CD4-positive, alpha-beta T cell (primary cell): ENCODE data around the gene TCEAL6. TPM values are rescaled to one million over a fixed set of nuclear protein-coding genes. Genes with fewer than 3 reads are reported as not detected.
"Not testable (repeated sequence)": the region's sequence is repeated elsewhere in the genome, so short reads cannot be mapped to it uniquely, and the experiment has no call there.

Experiments
- ATAC-seq: fragments of 200-7000 bp; cut with Tn5 transposase; one replicate; pipeline ENCODE4 v1.10.0; 2022; ENCODE audit warnings: mild to moderate bottlenecking; ENCODE audit not compliant: poor library complexity
- CTCF ChIA-PET: fragments of 350-600 bp; sonication (Branson Sonifier 250); formaldehyde crosslinking; loops from one replicate; lab custom pipeline; 2021; ENCODE audit warnings: antibody characterized with exemption, inconsistent platforms; lab: Charles Lee
- POLR2A ChIA-PET: fragments of 350-600 bp; sonication (Branson Sonifier 250); formaldehyde crosslinking; loops from one replicate; lab custom pipeline; 2021; ENCODE audit warnings: antibody characterized with exemption, inconsistent platforms; lab: Charles Lee
- DNase-seq, 14 experiments: peaks; one replicate each; pipeline ENCODE4 v3.0.0-alpha.2; 2013 to 2020; ENCODE audit warnings: mixed read lengths in 2 of 14
- H3K27ac ChIP-seq, 2 donors: one replicate each; pipeline versions ENCODE4 v1.5.1 to v1.7.0; 2013; ENCODE audit warnings: low read length in 2 of 2, low read depth in 1 of 2, mild to moderate bottlenecking in 1 of 2
- H3K27me3 ChIP-seq, 2 experiments: 1 replicate in 1 of 2; 2 replicates in 1 of 2; pipeline versions ENCODE4 v1.6.1 to v1.7.0; 2013; ENCODE audit warnings: low read length in 2 of 2, control low read depth in 1 of 2, mild to moderate bottlenecking in 1 of 2, moderate library complexity in 1 of 2; ENCODE audit not compliant: insufficient read depth in 2 of 2, control insufficient read depth in 1 of 2
- H3K36me3 ChIP-seq: one replicate; pipeline ENCODE4 v1.6.1; 2013; ENCODE audit warnings: low read length, control low read depth; ENCODE audit not compliant: insufficient read depth
- H3K4me1 ChIP-seq: one replicate; pipeline ENCODE4 v1.6.1; 2013; ENCODE audit warnings: low read length, control low read depth; ENCODE audit not compliant: insufficient read depth
- H3K4me3 ChIP-seq: one replicate; pipeline ENCODE4 v1.5.1; 2013; ENCODE audit warnings: mild to moderate bottlenecking, low read length, moderate library complexity
- H3K9me3 ChIP-seq, 2 experiments: 1 replicate in 1 of 2; 2 replicates in 1 of 2; pipeline versions ENCODE4 v1.6.1 to v1.7.0; 2013; ENCODE audit warnings: low read length in 2 of 2, mild to moderate bottlenecking in 2 of 2, control low read depth in 1 of 2, moderate library complexity in 1 of 2; ENCODE audit not compliant: control insufficient read depth in 1 of 2, insufficient read depth in 1 of 2
- H3K27ac Mint-ChIP-seq: one replicate; pipeline ENCODE4 v1.8.0; 2020; ENCODE audit warnings: mixed read lengths
- H3K27me3 Mint-ChIP-seq: one replicate; pipeline ENCODE4 v1.8.0; 2021; ENCODE audit warnings: mixed read lengths
- H3K36me3 Mint-ChIP-seq: one replicate; pipeline ENCODE4 v1.8.0; 2021; ENCODE audit warnings: low read depth, mixed read lengths
- H3K4me1 Mint-ChIP-seq: one replicate; pipeline ENCODE4 v1.8.0; 2021; ENCODE audit warnings: low read depth, mixed read lengths
- H3K4me3 Mint-ChIP-seq: one replicate; pipeline ENCODE4 v1.8.0; 2020; ENCODE audit warnings: mild to moderate bottlenecking, mixed read lengths
- H3K9me3 Mint-ChIP-seq: one replicate; pipeline ENCODE4 v1.8.0; 2020; ENCODE audit warnings: mixed read lengths
- intact Hi-C, 2 experiments: fragments of 100-400 bp; cut with DNase I in 1 of 2; cut with micrococcal nuclease in 1 of 2; formaldehyde crosslinking; loops; one replicate each; pipeline versions ENCODE4 v1.15.1 to v1.9.0; 2023 to 2025; cut with DNase I, micrococcal nuclease
- polyA plus RNA-seq, 2 donors: library from polyadenylated mRNA; unstranded; fragments of 120-200 nt; gene quantifications; one replicate each; pipeline ENCODE4 v1.2.1, GENCODE V29; 2013
- total RNA-seq, 174 experiments: library from RNA in 2 of 174; stranded (reverse) in 2 of 174; gene quantifications; one replicate each; pipeline ENCODE4 v1.2.3 and lab custom pipeline; 2021 to 2026
- TF ChIP-seq, protein P1 (sequence below): fragments of 200-600 bp; IDR thresholded peaks from one replicate; pipeline ENCODE4 v1.8.0; 2022; ENCODE audit warnings: antibody characterized with exemption, mild to moderate bottlenecking

TCEAL6 gene
- total RNA-seq (not detected), total RNA-seq (lab: John Stamatoyannopoulos, UW) (0 to 0.14 (median 0) reads per million in 172 experiments)
- polyA plus RNA-seq (2013, experiment 1 of 2): not detected
- not detected for polyA plus RNA-seq (2013, experiment 2 of 2)

DNA sequence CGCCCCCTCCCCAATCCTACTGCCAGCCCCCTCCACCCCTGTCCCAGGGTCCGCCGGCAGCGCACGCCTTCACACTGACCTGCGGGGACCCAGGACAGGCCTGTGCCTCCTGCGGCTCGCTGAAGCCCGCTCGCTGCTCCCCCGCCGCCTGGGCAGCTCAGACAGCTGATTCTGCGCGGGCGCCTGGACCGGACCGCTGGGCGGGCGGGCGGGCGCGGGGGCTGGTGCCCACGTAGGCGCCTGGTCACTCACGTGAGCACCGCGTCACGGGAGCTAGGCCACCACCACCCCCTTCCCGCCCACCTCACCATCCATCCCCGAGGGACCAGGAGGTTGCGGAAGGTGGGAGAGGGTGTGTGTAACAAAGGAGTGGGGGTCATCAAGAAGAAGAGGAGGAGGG lies at the start of gene TCEAL6:
Gene TCEAL6 (minus strand): TSS at position 208 of the 400 bp plus-strand sequence.
- H3K27ac Mint-ChIP-seq, DNase-seq, H3K36me3 ChIP-seq, H3K4me3 ChIP-seq, H3K4me1 Mint-ChIP-seq, H3K27ac ChIP-seq, CTCF ChIA-PET, POLR2A ChIA-PET, ATAC-seq, H3K9me3 Mint-ChIP-seq, H3K9me3 ChIP-seq, H3K27me3 ChIP-seq, H3K4me1 ChIP-seq, H3K4me3 Mint-ChIP-seq, H3K36me3 Mint-ChIP-seq: not testable (repeated sequence)
- intact Hi-C loops: loop anchor here in 1 of 2 experiments (2.0 kb wide), 1 partner anchor 13 kb away; no protein-coding TSS in a partner anchor
- H3K27me3 Mint-ChIP-seq: peaks cover 49% of the 10 kb centered on the region

DNA sequence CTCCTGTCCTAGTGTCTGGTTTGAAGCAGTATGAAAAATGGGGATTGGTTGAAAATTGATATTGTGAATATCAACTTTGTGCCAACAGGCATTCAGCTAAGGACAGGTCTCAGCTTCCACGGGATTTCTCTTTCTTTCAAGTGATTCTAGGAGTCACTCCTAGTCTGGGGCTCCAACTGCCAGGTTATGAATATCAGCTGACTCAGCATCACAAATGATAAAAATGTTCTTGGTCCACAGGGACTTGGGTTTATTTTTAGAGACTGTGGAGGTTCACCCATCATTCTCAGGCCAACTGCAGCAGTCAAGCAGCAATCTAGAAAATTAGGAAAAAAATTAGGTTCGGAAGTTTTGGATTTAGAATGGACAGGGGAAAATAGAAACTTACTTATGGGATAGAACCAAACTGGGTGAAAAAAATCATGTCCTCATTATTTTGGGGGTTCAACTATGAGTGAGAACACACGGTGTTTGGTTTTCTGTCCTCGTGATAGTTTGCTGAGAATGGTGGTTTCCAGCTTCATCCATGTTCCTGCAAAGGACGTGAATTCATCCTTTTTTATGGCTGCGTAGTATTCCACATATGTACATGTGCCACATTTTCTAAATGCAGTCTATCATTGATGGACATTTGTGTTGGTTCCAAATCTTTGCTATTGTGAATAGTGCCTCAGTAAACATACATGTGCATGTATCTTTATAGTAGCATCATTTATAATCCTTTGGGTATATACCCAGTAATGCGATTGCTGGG lies 43.9 kb upstream of the TCEAL6 start:
- DNase-seq: no peak
- no peaks in the 10 kb centered on the region for H3K27me3 ChIP-seq
- Mint-ChIP-seq H3K27me3 (no peaks in the 10 kb centered on the region), H3K4me3 (no peak overlapping the region), H3K4me1 (no peaks in the 10 kb centered on the region), H3K36me3 (no peaks in the 10 kb centered on the region), H3K27ac (no peak overlapping the region), H3K9me3 (peaks cover 2% of the 10 kb centered on the region)
- ATAC-seq: no peak
- CTCF ChIA-PET: no interaction called here
- intact Hi-C loops: no loop called here
- H3K4me1 ChIP-seq: no peaks in the 10 kb centered on the region
- TF ChIP-seq, protein P1, sequence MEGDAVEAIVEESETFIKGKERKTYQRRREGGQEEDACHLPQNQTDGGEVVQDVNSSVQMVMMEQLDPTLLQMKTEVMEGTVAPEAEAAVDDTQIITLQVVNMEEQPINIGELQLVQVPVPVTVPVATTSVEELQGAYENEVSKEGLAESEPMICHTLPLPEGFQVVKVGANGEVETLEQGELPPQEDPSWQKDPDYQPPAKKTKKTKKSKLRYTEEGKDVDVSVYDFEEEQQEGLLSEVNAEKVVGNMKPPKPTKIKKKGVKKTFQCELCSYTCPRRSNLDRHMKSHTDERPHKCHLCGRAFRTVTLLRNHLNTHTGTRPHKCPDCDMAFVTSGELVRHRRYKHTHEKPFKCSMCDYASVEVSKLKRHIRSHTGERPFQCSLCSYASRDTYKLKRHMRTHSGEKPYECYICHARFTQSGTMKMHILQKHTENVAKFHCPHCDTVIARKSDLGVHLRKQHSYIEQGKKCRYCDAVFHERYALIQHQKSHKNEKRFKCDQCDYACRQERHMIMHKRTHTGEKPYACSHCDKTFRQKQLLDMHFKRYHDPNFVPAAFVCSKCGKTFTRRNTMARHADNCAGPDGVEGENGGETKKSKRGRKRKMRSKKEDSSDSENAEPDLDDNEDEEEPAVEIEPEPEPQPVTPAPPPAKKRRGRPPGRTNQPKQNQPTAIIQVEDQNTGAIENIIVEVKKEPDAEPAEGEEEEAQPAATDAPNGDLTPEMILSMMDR: no peak
- POLR2A ChIA-PET: no interaction called here
- no peaks in the 10 kb centered on the region for H3K9me3 ChIP-seq
- H3K4me3 ChIP-seq: no peak overlapping the region
- no peak overlapping the region for H3K27ac ChIP-seq
- no peaks in the 10 kb centered on the region for H3K36me3 ChIP-seq

DNA sequence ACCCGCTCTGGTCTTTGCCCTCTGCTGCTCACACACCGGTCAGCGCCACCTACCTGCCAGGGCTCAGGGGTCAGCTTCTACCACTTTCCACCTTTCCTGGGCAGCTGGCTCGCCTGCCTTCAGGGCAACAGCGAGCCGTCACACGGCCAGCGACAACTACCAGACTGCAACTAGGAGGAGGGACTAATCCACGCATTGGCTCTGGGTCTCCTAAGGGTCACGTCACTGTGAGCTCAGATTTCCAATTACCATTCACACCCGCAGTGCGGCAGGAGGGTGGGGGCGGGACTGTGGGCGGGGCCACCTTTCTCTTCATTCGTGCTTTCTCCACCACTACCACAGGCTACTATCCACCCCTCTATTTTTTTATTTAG lies 13.5 kb upstream of the TCEAL6 start, which contains the start of gene BEX5:
Gene BEX5 (minus strand): TSS at position 172 of the 374 bp plus-strand sequence. CDS start 1,712 bp downstream, outside the sequence.
- CTCF ChIA-PET: no interaction called here
- ATAC-seq (peak; percentile 95), DNase-seq (peak; percentile 23 to 87 (median 46))
- Mint-ChIP-seq H3K4me1 (peaks cover 20% of the 10 kb centered on the region), H3K27ac (peak within 1 kb of the TSS; percentile 94), H3K27me3 (peaks cover 5% of the 10 kb centered on the region), H3K9me3 (no peaks in the 10 kb centered on the region), H3K4me3 (peak within 1 kb of the TSS; percentile 99), H3K36me3 (peaks cover 8% of the 10 kb centered on the region)
- peaks cover 12% of the 10 kb centered on the region for H3K4me1 ChIP-seq
- no peaks in the 10 kb centered on the region for H3K27me3 ChIP-seq
- H3K9me3 ChIP-seq: no peaks in the 10 kb centered on the region
- no peaks in the 10 kb centered on the region for H3K36me3 ChIP-seq
- POLR2A ChIA-PET: interaction anchor here (0.9 to 2.1 kb wide), 3 partner anchors 224 to 496 kb away, joined by 3 to 18 read pairs (median 3); partner anchors contain the start of genes ARMCX5 and ZMAT1
- H3K4me3 ChIP-seq: peak within 1 kb of the TSS; percentile 74
- TF ChIP-seq, protein P1: no peak
- peak within 1 kb of the TSS in 1 of 2 donors; percentile 75 for H3K27ac ChIP-seq
- intact Hi-C loops: no loop called here
